ENCODE results near the gene ADGRV1.

Gene ADGRV1

DNA sequence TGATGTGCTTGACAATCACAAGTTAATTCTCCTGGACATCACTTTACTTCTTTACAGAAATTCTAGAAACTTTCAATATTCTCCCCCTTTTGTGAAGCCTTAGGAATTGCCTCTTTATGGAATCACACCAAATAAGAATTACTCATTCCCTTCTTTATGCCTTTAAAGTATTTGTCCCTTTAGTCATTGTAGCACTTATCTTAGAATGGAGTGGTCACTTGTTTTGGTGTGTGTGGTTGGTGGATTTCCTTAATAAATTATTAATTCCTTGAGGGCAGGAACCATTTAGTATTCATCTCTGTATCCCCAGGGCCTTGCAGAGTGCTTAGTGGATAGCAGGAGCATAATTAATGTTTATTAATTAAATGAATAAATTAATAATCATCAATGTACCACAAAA lies 517.5 kb downstream of the ADGRV1 start:
- TF ChIP-seq, protein P1, sequence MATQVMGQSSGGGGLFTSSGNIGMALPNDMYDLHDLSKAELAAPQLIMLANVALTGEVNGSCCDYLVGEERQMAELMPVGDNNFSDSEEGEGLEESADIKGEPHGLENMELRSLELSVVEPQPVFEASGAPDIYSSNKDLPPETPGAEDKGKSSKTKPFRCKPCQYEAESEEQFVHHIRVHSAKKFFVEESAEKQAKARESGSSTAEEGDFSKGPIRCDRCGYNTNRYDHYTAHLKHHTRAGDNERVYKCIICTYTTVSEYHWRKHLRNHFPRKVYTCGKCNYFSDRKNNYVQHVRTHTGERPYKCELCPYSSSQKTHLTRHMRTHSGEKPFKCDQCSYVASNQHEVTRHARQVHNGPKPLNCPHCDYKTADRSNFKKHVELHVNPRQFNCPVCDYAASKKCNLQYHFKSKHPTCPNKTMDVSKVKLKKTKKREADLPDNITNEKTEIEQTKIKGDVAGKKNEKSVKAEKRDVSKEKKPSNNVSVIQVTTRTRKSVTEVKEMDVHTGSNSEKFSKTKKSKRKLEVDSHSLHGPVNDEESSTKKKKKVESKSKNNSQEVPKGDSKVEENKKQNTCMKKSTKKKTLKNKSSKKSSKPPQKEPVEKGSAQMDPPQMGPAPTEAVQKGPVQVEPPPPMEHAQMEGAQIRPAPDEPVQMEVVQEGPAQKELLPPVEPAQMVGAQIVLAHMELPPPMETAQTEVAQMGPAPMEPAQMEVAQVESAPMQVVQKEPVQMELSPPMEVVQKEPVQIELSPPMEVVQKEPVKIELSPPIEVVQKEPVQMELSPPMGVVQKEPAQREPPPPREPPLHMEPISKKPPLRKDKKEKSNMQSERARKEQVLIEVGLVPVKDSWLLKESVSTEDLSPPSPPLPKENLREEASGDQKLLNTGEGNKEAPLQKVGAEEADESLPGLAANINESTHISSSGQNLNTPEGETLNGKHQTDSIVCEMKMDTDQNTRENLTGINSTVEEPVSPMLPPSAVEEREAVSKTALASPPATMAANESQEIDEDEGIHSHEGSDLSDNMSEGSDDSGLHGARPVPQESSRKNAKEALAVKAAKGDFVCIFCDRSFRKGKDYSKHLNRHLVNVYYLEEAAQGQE (IDR thresholded peaks at IDR 0.05; ENCODE audit: insufficient replicate concordance, low read depth), result no peak
- TF ChIP-seq SPI1 (IDR thresholded peaks at IDR 0.05; ENCODE audit: borderline replicate concordance, low read depth), result no peak
- no peak for TF ChIP-seq POLR2AphosphoS5 (IDR thresholded peaks at IDR 0.05; ENCODE audit: low read depth)
- TF ChIP-seq GABPA (IDR thresholded peaks at IDR 0.05; ENCODE audit: low read depth), result no peak
- TF ChIP-seq, protein P2, sequence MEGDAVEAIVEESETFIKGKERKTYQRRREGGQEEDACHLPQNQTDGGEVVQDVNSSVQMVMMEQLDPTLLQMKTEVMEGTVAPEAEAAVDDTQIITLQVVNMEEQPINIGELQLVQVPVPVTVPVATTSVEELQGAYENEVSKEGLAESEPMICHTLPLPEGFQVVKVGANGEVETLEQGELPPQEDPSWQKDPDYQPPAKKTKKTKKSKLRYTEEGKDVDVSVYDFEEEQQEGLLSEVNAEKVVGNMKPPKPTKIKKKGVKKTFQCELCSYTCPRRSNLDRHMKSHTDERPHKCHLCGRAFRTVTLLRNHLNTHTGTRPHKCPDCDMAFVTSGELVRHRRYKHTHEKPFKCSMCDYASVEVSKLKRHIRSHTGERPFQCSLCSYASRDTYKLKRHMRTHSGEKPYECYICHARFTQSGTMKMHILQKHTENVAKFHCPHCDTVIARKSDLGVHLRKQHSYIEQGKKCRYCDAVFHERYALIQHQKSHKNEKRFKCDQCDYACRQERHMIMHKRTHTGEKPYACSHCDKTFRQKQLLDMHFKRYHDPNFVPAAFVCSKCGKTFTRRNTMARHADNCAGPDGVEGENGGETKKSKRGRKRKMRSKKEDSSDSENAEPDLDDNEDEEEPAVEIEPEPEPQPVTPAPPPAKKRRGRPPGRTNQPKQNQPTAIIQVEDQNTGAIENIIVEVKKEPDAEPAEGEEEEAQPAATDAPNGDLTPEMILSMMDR (IDR thresholded peaks at IDR 0.05; ENCODE audit: insufficient read depth, low read length), result no peak
- no peak for DNase-seq (ENCODE audit: low read depth in 1 of 2, low spot score in 1 of 2)
- no peak overlapping the region for H3K4me3 ChIP-seq (replicated peaks; ENCODE audit: insufficient read depth, low read length)
- no peak overlapping the region for H3K27ac ChIP-seq (replicated peaks)
- H3K27me3 ChIP-seq (ENCODE audit: insufficient read depth, poor library complexity, severe bottlenecking), result no peaks in the 10 kb centered on the region

DNA sequence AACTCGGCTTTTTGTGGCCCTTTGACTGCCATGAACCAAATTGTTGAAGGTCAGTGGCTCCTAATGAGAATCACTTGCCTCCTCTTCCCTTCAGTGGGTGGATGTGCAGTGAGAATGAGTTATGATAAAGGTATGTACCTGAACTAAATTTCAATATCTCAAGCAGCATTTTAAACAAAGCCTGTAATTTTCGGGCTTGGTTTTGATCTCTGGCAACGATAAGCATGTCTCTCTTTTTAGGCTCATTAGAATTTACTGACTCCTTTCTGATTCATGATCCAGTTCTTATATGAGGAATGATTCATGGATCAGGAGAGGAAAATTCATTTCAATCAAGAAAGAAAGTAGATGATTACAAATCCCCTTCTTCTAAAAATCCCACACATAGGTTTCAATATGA lies 519.0 kb downstream of the ADGRV1 start:
- no peak for DNase-seq (ENCODE audit: low read depth in 1 of 2, low spot score in 1 of 2)
- TF ChIP-seq GABPA (IDR thresholded peaks at IDR 0.05; ENCODE audit: low read depth), result no peak
- TF ChIP-seq SPI1 (IDR thresholded peaks at IDR 0.05; ENCODE audit: borderline replicate concordance, low read depth), result no peak
- no peak for TF ChIP-seq POLR2AphosphoS5 (IDR thresholded peaks at IDR 0.05; ENCODE audit: low read depth)
- TF ChIP-seq, protein P2 (IDR thresholded peaks at IDR 0.05; ENCODE audit: insufficient read depth, low read length), result no peak
- TF ChIP-seq, protein P1 (IDR thresholded peaks at IDR 0.05; ENCODE audit: insufficient replicate concordance, low read depth), result no peak
- Histone ChIP-seq H3K27me3 (ENCODE audit: insufficient read depth, poor library complexity, severe bottlenecking) (no peaks in the 10 kb centered on the region), H3K4me3 (replicated peaks; ENCODE audit: insufficient read depth, low read length) (no peak overlapping the region), H3K27ac (replicated peaks) (no peak overlapping the region)

DNA sequence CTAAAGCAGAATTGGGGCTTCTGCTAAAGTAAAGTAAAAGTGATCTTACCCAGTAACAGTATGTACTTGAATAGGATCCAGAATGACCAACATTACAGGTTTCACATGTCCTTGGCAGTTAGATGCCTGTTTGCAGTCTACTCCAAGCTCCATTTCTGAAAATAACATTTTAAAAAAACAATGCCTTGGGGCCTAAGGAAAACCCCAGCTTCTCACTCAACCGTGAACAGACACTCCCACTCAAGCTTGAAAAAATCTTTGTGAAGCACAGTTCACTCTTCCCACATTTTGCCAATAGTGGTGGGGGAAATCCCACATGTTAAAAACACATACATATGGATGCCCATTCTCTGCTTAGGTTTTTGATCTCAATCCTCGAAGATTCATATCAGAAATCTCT lies 520.4 kb downstream of the ADGRV1 start:
- no peak overlapping the region for H3K27ac ChIP-seq (replicated peaks)
- no peaks in the 10 kb centered on the region for H3K27me3 ChIP-seq (ENCODE audit: insufficient read depth, poor library complexity, severe bottlenecking)
- no peak overlapping the region for H3K4me3 ChIP-seq (replicated peaks; ENCODE audit: insufficient read depth, low read length)
- no peak for TF ChIP-seq SPI1 (IDR thresholded peaks at IDR 0.05; ENCODE audit: borderline replicate concordance, low read depth)
- TF ChIP-seq GABPA (IDR thresholded peaks at IDR 0.05; ENCODE audit: low read depth), result no peak
- TF ChIP-seq POLR2AphosphoS5 (IDR thresholded peaks at IDR 0.05; ENCODE audit: low read depth), result no peak
- TF ChIP-seq, protein P1 (IDR thresholded peaks at IDR 0.05; ENCODE audit: insufficient replicate concordance, low read depth), result no peak
- TF ChIP-seq, protein P2 (IDR thresholded peaks at IDR 0.05; ENCODE audit: insufficient read depth, low read length), result no peak
- no peak for DNase-seq (ENCODE audit: low read depth in 1 of 2, low spot score in 1 of 2)

Measured in HL-60 (cell line).